RPMI8226 (cell line): Measurements from ENCODE around the gene RAPGEF2.
"Not testable (repeated sequence)": the region's sequence is repeated elsewhere in the genome, so short reads cannot be mapped to it uniquely, and the experiment has no call there.

Experiments used
- DNase-seq: peaks from one replicate; pipeline ENCODE4 v3.0.0-alpha.2; 2015

Gene RAPGEF2

DNA sequence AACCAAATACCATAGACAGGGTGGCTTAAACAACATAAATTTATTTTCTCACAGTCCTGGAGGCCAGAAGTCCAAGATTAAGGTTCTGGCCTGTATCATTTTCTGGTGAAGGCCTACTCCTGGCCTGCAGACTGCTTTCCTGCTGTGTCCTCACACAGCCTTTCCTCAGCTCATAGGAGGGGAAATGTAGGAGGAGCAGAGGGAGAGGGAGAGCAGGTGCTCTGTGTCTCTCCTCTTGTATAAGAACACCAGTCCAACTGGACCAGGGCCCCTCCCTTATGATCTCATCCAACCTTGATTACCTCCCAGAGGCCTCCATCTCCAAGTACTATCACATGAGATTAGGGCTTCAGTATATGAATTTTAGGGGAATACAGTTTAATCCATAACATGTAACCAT, 34.3 kb downstream of the RAPGEF2 start:
- no peak for DNase-seq

DNA sequence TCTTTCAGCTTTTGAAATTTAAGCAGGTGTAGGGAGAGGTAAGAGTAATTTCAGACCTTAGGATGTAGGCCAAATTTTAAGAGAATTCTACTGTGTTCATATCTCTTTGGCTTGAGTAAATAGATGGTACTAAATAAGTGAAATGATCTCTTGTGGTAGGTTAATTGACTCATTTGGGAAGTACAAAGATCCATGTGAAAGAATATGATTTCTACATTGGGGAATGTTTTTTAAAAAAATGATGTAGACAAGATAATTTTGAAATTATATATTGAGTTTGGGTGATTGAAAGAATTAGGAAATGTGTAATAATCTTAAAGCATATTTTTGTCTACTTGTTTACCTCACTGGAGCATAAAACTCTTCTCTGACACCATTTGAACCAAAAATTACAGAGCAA, 35.6 kb downstream of the RAPGEF2 start:
- no peak for DNase-seq

DNA sequence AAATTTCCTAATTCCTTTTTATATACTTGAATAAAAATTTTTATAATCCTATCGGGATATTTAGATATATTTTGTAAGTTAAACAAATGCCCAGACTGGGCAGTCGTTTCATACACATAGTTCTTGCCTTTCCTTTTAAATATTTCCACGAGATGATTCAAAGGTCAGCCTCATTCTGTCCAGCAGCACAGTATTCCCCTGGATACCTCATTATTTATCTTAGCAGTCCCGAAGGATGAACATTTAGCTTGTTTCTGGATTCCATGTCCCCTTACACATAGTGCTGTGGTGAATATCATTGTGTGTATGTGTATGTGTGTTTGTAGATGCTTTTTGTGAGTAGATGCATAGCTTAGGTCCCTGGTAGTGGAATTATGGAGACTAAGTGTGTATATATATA, 38.3 kb downstream of the RAPGEF2 start:
- no peak for DNase-seq

DNA sequence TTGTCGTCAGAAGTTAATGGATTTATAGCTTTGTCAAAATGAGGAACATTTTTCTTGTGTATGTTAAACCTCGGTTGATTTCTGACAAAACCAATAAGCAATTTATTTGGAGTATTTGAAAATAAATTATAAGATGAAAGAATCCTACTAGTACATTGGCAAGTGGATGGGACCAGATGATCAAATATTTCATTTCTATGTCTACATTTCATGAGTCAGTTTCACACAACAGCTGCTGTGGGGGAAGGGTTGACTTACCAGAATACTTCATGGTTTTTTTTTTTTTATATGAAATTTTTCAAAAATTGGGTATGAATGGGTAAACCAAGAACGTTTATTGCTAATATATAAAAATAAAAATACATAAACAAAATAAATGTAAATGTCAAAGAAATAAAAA, 39.4 kb downstream of the RAPGEF2 start:
- DNase-seq = no peak

DNA sequence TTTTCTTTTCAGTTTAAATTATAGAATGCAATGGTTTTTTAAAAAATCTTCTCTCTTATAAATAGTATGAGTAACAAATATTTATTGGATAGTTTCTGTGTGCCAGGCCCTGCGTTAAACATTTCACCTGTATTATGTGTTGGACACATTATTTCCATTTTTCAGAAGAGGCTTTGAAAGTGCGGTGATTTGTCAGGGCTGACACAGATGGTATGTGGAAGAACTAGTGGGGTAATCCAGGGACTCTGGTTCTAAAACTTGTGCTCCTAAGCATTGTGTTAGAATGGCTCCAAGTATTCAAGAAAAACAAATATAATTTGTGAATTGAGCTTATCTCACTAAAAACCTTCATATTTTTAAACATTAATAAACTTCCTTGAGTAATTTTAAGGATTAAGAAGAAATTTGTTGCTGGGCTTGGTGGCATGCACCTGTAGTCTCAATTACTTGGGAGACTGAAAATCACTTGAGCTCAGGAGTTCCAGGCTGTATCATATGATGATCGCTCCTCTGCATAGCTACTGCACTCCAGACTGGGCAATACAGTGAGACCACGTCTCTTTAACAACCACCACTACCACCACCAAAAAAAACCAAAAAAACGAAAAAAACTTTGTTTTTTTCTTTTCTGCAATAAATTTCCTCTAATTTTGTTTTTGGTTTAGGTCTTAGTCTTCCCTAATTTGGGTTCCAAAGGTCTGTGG, 40.0 kb downstream of the RAPGEF2 start:
- DNase-seq = no peak

DNA sequence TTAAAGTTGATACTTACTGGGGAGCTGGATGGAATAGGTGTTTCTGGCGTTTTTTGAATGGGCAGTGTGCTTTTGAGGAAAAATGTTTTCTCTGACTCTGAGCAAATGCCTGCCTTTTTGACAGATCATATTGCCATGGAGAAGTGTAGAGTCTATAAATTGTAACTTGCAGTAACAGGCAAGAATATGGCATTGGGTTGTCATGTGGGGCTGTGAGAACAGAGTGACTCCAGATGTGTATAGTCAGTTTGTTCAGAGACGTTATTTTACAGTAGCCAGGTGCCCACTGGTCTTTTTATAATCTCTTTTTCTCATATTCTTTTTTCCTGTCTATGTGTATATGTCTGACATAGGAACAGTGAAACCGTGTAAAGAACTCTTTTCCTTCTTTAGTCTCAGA, 40.8 kb downstream of the RAPGEF2 start:
- no peak for DNase-seq

DNA sequence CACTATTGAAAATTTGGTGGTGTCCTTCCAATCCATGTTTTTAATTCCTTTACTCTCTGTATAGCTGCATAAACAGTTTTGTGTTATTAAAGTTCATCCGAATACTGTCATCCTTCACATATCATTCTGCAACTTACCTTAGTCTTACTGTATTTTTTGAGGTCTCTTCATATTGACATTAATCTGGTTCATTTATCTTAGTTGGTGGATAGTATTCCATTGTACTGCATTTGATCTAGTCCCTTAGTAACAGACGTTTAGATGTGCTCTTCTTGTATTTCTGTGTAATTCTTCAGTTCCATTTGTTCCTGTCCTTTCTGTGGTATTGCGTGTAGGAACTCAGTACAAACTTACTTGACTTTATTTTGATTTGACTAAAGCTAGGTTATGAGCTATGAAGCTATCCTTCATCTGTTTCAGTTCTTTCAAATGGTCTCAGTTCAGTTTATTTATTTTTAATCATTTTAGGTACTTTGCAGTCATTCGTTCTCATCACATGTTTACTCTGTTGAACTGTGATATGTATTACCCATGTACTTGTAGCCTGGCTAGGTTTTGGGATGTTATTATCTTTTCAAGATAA, 41.3 kb downstream of the RAPGEF2 start:
- no peak for DNase-seq

DNA sequence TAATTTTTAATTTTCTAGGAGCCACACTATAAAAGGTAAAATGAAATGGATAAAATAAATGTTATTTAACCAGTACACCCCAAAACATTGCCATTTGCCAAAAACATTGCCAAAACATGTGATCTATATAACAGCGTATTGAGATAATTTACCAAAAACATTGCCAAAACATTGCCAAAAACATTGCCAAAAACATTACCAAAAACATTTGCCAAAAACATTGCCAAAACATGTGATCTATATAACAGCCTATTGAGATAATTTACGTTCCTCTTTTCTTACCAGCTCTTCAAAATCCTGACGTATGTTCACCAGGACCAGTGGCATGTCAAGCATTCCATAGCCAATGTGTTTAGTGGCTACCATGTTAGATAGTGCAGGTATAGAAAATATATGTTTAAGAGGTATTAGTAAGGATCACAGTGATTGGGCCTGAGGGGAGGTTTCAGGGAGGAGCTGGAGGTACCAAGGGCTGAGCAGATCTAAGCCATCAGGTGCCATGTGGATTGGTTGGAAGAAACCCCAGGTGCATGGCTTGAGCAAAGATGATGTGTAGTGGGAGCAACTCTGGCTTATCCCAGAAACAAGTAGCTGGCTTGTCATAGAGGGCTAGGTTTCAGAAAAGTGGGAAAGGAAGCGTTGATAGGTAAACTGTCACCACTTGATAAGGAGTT, 42.6 kb downstream of the RAPGEF2 start:
- DNase-seq = no peak

DNA sequence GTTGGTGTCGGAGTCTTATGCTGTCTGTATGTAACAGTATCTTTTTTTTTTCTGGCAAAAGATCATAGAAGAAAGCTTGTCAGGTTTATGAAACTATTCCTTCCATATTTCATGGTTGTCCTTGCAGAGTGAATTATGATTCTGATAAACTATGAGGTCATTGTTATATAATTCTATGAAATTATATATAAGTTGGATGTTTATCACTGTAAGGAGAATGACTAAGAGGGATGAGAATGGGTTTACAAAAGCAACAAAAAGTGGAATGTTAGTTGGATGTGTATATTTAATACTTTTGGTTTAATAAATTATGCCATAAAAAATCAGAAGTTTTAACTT, 43.1 kb downstream of the RAPGEF2 start:
- DNase-seq = no peak

DNA sequence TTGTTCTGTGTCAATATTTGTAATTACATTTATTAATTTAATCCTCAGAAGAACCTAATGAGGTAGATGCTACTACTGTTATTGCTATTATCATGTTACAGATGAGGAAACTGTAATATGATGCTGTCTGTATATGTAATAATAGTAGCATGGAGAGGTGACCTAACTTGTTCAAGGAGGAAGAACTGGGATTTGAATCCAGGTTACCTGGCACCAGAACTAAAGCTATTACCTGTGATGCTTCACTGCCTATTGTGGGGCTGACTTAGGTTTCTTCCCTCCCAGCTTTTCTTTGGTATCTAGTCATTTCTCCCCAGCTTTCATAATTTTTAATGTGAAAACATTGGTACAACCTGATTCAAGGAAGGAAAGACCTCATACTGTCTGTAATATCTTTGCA, 43.6 kb downstream of the RAPGEF2 start:
- DNase-seq = no peak

DNA sequence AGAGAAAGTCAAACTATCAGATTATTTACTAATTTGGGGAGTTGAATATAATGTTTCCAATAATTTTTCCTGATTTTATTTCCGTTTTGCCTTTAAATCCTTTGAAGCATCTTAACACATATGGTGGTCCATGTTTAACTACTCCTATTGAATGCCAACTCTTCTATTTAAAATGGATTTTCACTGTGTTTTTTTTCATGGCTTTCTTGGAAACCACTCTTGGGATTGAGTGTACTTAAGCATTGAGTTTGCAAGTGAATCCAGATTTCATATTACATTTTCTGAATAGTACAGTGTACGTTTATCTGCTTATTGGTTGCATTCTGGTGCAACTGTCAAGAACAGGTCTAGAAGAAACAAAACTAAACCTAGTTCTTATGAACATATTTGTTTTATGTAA, 45.6 kb downstream of the RAPGEF2 start:
- DNase-seq = no peak

DNA sequence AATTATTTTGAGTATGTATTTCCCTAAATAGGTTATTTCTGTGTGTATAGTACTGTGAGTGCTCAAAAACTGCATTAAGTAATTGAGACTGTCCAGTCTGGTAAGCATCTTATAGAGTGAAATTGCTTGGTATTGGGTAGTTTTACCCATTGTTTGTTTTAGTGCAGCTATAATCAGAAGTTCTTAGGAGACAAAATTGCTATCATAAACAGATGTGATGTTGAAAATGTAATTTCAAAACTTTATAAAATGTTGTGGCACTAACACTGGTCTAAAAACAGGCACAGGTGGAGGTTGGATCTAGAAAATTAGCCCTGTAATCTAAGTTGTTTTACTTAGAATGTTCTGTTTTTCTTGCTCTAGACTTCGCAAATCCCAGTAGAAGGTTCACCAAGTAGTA, 46.8 kb downstream of the RAPGEF2 start:
- DNase-seq = no peak

DNA sequence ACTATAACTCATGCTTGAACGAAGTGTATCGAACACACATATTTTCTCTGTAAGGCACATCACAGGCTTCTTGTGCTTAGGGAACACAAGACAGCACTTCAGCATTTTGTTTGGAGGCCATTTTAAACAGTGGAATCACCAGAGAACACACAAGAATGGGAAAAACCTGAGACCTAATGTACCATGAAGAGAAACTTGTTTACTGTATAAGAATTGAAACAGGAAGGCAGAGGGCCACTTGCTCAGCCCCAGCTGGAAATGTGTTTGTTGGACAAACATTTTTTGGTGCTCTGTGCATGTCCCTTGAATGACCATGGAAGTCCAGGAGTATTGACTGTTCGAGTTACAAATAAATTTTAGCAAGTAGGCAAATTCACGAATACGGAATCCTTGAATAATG, 47.5 kb downstream of the RAPGEF2 start:
- DNase-seq = no peak

DNA sequence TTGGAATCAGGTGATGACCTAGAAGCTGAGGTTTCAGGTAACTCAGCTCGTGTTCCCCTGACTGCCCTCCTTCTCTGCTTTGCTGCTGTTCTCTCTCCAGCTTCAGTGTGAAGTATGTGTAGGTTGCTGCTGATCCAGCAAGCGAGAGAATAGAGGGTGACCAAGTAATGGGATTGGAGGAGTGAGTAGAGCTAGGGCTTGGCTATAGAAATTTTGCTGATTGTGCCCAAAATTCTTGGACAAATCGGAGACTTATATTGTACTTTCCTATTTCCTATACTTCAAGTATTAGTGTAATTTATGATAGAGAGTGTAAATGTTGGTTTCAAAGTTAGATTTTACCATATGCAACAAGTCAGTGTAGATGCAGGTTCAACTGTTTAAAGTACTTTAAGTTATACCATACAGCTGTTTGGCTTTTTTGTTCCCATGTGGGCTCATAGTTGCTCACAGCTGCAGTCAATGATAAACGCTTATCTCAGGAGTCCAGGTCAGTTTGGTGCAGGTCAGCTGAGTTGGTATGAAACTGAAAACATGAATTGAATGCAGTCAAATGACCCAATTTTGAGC, 48.0 kb downstream of the RAPGEF2 start:
- no peak for DNase-seq

DNA sequence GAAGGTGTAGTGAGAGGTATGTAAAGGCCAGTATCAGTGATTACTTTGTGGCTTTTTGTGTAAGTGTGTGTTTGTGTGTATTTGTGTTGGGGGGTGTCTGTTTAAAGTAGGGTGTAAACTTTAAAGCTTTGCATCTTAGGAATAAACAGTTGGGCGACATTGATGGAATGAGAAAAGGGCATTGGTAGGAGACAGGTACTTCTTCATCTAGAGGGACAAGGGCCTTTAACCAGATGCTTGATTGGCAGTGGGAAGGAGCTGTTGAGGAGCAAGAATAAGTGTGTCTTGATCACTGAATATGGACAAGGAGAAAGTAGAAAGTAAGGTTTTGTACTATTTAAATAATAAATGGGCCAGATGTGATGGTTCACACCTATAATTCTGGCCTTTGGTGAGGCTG, 48.8 kb downstream of the RAPGEF2 start:
- DNase-seq = no peak

DNA sequence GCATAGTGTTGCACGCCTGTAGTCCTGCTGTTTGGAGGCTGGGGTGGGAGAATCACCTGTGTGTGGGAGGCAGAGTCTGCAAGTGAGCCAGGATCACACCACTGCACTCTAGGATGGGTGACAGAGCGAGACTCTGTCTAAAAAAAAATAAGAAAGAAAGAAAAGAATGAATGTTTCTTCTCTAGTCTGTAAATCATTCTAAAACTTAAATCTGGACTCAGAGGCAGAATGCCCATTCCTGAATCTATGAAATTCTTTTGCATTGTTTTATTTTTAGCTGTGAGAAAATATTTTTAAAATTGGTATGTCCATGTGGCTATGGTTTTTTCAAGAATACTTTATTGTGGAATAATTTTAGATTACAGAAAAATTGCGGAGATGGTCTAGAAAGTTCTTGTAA, 49.3 kb downstream of the RAPGEF2 start:
- no peak for DNase-seq

DNA sequence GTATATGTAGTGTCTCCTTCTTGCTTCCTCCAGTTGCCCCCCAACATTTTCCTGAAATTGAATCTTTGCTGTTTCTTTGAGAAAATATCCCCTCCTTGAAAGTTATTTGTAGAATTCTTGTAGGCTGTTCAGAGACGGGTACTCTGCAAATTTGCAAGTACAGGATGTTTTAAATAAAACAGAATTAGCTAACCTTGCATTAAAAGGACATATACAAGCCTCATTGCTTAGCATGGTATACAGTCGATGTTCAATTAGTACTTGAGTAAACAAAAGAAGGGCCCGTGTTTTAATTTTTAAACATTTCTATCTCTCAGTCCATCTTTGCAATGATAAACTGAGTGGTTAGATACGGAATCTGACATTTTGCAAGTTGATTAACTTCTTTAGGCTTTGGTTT, 50.8 kb downstream of the RAPGEF2 start:
- DNase-seq = no peak

DNA sequence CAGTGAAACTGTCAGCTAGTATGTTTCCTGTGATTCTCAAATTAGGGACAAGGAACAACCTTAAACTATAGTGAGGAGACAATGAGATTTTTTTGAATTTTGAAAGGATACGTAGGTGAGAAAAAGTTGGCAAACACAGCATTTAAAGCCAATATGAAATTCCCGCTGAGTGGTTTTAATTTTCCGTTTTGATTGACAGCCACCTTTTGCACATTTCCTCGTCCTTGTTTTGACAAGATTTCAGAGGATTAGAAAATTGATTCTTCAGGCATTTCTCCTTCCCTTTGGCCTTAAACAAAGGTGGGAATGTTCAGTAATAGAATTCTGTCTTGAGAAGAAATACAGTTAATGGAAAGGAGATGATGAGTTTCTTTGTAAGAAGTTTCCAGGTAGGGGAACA, 52.2 kb downstream of the RAPGEF2 start:
- no peak for DNase-seq

DNA sequence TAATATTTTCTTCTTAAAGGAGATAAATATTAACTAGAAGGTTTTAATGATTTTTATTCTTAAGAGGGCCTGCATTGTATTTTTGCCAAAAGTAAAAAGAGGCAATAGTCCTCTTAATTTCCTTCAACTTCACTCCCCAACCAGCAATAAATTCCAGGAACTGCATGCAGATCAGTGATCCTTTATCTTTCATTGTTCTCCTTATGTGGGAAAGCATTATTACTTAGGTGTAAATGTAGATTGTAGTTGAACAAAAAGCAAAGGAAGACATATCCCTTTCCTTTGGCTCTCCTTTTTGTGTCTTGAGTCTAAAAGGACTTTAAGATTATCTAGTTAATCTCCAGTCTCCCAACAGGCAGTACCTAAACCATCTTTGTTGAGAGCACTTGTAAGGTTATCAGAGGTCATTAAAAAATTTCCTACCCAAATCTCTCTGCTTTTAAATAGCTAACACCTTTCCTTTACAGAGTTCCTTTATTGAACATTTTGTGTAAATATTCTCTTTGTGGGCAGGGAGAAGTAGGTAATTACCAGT, 55.3 kb downstream of the RAPGEF2 start:
- DNase-seq = no peak

DNA sequence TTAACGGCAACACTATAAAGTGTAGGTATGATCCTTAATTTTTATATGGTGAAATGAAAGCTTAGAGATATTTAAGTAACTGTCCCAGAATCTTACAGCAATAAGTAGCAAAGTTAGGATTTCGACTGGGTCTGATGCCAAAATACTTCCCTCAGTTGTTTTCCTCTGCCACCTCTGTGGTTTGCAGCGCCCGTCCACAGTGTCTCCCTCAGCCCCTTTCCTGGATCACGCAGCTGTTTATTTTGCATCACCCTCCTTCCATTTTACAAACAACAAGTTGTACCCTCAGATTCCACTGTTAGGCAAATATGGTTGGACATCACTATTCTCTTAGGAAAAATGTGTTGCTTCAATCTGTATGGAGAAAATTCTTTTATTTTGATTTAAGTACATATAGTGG, 56.1 kb downstream of the RAPGEF2 start:
- no peak for DNase-seq

DNA sequence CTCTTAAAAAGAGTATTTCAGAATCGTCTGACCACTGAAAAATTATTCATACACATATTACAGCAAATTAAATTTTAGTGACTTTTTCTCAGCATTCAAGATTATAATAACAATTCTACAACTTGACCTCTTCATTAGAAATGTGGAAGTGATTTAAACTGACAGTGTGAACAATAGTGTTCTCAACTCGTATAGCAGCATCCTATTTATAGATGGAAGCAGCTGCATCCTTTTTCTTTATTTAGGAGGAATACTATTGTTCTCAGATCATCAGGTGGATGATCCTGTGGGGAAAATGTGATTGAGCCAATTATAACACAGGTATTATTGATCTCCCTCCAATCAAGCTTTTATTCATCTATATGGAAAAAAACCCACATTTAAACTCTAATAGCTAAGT, 56.7 kb downstream of the RAPGEF2 start:
- no peak for DNase-seq

DNA sequence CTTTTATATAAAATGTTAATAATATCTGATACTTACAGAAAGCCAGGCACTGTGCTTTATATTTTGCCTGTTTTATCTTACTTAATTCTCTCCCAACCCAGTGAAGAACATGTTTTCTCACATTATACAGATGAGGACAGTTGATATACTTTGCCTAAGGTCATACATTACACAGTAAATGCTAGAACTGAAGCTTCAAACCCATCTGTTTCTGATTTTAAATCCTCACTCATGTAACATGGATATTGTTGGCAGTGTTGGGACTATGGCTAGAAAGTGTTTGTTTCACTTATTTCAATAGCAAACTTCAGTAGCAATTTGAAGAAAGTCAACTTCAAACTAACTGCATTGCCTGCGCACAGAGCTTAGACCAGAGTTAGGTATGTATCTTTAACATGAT, 57.4 kb downstream of the RAPGEF2 start:
- DNase-seq = no peak

DNA sequence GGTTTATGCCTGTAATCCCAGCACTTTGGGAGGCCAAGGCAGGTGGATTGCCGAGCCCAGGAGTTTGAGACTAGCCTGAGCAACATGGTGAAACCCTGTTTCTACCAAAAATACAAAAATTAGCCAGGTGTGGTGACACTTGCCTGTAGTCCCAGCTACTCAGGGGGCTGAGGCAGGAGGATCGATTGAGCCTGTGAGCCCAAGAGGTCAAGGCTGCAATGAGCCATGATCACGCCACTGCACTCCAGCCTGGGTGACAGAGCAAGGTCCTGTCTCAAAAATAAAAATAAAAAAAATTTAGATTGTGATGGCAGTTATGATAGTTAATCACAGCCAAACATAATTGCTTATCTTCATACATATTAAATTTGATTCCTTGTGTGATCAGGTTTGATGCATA, 58.6 kb downstream of the RAPGEF2 start:
- DNase-seq = not testable (repeated sequence)

DNA sequence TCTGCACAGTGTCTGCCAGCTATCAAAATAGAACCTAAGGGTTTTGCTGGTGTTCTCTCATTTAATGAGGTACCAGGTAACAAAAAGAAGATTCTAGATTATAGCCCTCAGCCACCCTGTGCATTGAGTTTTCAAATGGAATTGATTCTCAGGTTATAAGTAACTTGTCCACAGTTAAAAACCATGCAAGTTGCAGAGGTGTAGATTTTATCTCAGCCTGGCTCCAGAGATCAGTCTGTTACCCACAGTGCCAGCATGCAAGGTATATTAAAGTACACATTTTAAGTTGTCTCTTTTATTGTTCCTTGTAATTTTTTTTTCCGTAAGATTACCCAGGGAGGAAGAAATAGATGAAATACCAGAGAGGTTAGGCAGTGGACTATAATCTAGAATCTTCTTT, 59.7 kb downstream of the RAPGEF2 start:
- DNase-seq = no peak
